NB4 (cell line): ENCODE results near the gene TTLL5.

Experiments used
- DNase-seq: peaks from one replicate; pipeline ENCODE4 v3.0.0; 2010; ENCODE audit warnings: low read depth
- H3K4me3 ChIP-seq: one replicate; pipeline ENCODE4 v1.5.1; 2011; ENCODE audit warnings: mild to moderate bottlenecking, low read depth, low read length, moderate library complexity
- MYC ChIP-seq: IDR thresholded peaks from 2 replicates; pipeline ENCODE4 v1.6.1; 2011; ENCODE audit warnings: low read depth, low read length
- POLR2A ChIP-seq: IDR thresholded peaks from 2 replicates; pipeline ENCODE4 v1.6.1; 2011; ENCODE audit warnings: mild to moderate bottlenecking; ENCODE audit not compliant: insufficient read length; ENCODE audit errors: extremely low read depth
- TF ChIP-seq, protein P1 (sequence below): IDR thresholded peaks from one replicate; pipeline ENCODE4 v1.5.1; 2012; ENCODE audit warnings: low read depth, low read length
- TF ChIP-seq, protein P2 (sequence below): IDR thresholded peaks from 2 replicates; pipeline ENCODE4 v1.6.1; 2011; ENCODE audit warnings: low read depth, low read length

The TTLL5 gene

DNA sequence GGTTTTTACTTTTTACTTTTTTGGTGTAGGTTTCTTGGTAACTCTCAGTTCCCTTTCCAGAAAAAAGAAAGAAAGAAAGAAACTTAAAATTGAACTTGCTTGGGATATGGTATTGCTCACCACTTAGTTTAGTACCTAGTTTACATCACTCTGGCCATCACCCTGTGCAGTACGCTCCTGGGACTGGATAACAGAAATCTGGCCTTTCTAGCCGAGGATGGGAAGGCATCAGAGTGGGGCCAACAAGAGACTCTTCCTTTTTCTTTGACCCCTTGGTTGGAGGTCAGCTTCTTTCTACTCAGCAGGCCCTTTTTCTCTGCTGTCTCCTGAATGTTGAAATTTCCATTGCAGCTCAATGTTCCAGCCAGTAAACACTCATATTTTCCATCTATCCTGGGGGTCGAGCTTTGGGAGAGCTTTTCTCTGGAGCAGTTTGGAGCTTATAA, 164.1 kb downstream of the TTLL5 start:
- DNase-seq, result no peak
- TF ChIP-seq, protein P1, sequence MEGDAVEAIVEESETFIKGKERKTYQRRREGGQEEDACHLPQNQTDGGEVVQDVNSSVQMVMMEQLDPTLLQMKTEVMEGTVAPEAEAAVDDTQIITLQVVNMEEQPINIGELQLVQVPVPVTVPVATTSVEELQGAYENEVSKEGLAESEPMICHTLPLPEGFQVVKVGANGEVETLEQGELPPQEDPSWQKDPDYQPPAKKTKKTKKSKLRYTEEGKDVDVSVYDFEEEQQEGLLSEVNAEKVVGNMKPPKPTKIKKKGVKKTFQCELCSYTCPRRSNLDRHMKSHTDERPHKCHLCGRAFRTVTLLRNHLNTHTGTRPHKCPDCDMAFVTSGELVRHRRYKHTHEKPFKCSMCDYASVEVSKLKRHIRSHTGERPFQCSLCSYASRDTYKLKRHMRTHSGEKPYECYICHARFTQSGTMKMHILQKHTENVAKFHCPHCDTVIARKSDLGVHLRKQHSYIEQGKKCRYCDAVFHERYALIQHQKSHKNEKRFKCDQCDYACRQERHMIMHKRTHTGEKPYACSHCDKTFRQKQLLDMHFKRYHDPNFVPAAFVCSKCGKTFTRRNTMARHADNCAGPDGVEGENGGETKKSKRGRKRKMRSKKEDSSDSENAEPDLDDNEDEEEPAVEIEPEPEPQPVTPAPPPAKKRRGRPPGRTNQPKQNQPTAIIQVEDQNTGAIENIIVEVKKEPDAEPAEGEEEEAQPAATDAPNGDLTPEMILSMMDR, result no peak
- TF ChIP-seq POLR2A (no peak), MYC (no peak)
- TF ChIP-seq, protein P2, sequence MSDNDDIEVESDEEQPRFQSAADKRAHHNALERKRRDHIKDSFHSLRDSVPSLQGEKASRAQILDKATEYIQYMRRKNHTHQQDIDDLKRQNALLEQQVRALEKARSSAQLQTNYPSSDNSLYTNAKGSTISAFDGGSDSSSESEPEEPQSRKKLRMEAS, result no peak
- H3K4me3 ChIP-seq, result no peak overlapping the region

DNA sequence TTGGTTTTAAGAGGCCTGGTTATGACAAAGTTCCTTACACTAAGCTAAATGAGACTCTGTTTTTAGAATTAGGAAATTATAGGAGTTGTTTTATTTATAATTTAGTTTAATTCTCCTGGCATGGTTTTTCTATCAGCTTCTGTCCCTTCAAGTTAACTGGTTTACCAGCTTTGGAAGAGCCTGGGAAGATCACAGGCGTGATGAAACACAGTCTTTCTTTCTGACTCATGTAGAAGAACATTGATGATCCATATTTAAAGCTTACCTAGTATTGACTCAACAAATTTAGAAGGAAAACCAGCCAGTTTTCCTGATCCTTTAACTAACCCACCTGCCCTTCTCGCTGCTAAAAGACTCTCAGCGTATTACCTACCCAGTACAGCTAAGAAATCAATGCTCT, 165.6 kb downstream of the TTLL5 start:
- TF ChIP-seq, protein P2, result no peak
- no peak for TF ChIP-seq POLR2A
- H3K4me3 ChIP-seq, result no peak overlapping the region
- no peak for DNase-seq

DNA sequence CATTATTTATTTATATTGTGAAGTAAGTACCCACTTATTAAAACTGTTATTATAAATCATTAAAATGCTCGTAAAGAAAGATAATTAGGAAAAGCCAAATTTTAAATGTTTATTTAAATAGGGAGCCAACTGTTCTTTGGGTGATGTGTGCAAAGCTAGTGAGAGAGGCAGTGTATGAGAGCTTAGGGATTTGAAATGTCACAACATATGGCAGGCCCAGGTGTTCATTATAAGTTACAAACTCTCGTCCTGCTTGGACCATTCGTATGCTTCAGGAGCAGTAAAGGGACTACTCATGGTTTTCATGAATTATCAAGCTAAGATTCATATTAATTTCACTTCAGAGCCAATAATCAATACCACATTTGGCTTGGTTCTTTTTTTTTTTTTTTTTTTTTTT, 166.3 kb downstream of the TTLL5 start:
- no peak overlapping the region for H3K4me3 ChIP-seq
- DNase-seq, result no peak
- TF ChIP-seq, protein P2, result no peak
- TF ChIP-seq MYC (no peak), POLR2A (no peak)
- TF ChIP-seq, protein P1, result no peak

DNA sequence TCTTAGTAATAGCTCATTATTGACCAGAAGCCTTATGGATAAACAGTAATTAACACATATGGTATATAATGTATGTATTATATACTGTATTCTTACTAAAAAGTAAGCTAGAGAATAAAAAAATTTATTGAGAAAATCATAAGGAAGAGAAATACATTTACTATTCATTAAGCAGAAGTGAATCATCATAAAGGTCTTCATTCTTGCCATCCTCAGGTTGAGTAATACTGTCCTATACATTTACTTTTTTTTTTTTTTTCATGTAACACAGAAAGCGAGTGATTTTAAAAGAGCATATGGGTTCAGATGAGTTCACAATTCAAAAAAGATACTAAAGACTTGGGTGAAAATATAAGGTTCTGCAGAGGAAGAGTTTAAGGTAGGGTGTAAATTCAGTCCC, 168.3 kb downstream of the TTLL5 start:
- no peak overlapping the region for H3K4me3 ChIP-seq
- TF ChIP-seq, protein P2, result no peak
- TF ChIP-seq MYC, result no peak
- TF ChIP-seq POLR2A, result no peak
- TF ChIP-seq, protein P1, result no peak
- DNase-seq, result no peak

DNA sequence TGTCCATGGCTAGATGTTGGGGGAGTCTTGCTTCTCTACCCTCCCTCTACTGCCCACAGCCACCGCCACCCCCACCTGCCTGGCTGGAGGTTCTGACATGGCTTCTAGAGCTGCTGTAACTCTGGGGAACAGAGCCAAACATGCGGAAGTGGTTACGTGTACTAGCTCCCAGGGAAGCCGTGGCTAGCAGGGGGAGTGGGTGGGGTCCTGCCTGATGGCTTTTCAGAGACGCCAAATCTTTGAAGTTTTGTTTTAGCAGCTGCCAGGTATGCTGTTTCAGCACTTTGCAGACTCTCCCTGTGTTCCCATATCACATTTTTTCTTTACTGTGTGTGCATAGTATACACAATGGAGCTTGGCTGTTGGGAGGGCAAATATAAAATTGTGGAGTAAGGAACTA, 170.4 kb downstream of the TTLL5 start:
- TF ChIP-seq MYC (no peak), POLR2A (no peak)
- TF ChIP-seq, protein P2, result no peak
- TF ChIP-seq, protein P1, result no peak
- H3K4me3 ChIP-seq, result no peak overlapping the region
- DNase-seq, result peak; percentile 57

DNA sequence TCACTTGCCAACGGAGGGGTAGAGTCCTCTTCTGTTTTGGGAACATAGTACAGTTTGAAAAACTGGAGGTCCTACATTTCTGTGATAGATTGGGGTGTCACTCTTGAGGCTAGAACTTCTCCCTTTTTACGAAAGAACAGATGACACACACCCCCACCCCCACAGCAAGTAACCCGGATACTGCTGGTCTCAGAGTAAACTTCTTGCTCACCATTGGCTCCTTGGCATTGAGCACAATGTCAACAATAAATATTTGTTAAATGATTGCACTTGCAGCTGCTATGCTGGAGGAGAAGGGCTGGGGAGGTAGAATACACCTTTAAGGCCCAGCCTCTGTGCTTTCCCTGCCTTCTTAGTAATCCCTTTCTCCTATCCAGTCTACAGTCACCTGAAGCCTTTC, 170.9 kb downstream of the TTLL5 start:
- peak; percentile 10 for DNase-seq
- TF ChIP-seq MYC (no peak), POLR2A (no peak)
- TF ChIP-seq, protein P2, result no peak
- TF ChIP-seq, protein P1, result no peak
- no peak overlapping the region for H3K4me3 ChIP-seq
